Psoas muscle (tissue), 8 donors: Measurements from ENCODE around the gene DPF1. TPM values are rescaled to one million over a fixed set of nuclear protein-coding genes. Genes with fewer than 3 reads are reported as not detected.

Experiments used
- ATAC-seq, 4 donors: fragments of 200-7000 bp; cut with Tn5 transposase; one replicate each; pipeline ENCODE4 v1.9.1; 2020; ENCODE audit warnings: moderate library complexity in 3 of 4, mild to moderate bottlenecking in 2 of 4
- DNase-seq, 2 donors: peaks; one replicate each; pipeline ENCODE4 v3.0.0-alpha.2; 2020
- H3K27ac ChIP-seq: fragments of 200-600 bp; one replicate; pipeline ENCODE4 v1.8.0; 2022
- H3K27me3 ChIP-seq, 3 donors: fragments of 200-600 bp in 1 of 3; one replicate each; pipeline versions ENCODE4 v1.6.1 to v1.8.0; 2013 to 2022; ENCODE audit warnings: low read length in 2 of 3, mild to moderate bottlenecking in 2 of 3, moderate library complexity in 1 of 3; ENCODE audit not compliant: insufficient read depth in 3 of 3
- H3K36me3 ChIP-seq, 2 donors: fragments of 200-600 bp in 1 of 2; one replicate each; pipeline versions ENCODE4 v1.6.1 to v1.8.0; 2013 to 2022; ENCODE audit warnings: low read depth in 1 of 2, mild to moderate bottlenecking in 1 of 2, moderate library complexity in 1 of 2; ENCODE audit not compliant: insufficient read depth in 1 of 2
- H3K4me1 ChIP-seq: fragments of 200-600 bp; one replicate; pipeline ENCODE4 v1.8.0; 2022
- H3K4me3 ChIP-seq: fragments of 200-600 bp; one replicate; pipeline ENCODE4 v1.8.0; 2022; ENCODE audit warnings: mild to moderate bottlenecking
- H3K9me3 ChIP-seq: fragments of 200-600 bp; one replicate; pipeline ENCODE4 v1.8.0; 2022
- CTCF ChIP-seq: fragments of 200-600 bp; IDR thresholded peaks from one replicate; pipeline ENCODE4 v1.8.0; 2022; ENCODE audit warnings: antibody characterized with exemption
- WGBS, 3 donors: extraction: QIAGEN DNeasy Blood & Tissue Kit; methylation state at CpG; one replicate each; pipeline versions ENCODE4 v1.1.6 to v1.1.7; 2013; 5-methylcytosine and 5-hydroxymethylcytosine counted together
- intact Hi-C, 2 donors: fragments of 100-400 bp; cut with DNase I; formaldehyde crosslinking; loops; one replicate each; pipeline versions ENCODE4 v1.11.0 to v1.14.2; 2022
- polyA plus RNA-seq, 3 donors: library from polyadenylated mRNA; stranded (reverse); fragments of 200-250 nt; gene quantifications; one replicate each; pipeline ENCODE4 v1.2.3, GENCODE V29; 2013
- total RNA-seq, 4 donors: library from RNA; stranded (reverse); fragmentation: NEBNext Ultra II Directional in 2 of 4; extraction: Animal tissue kit (Norgen Biotek cat#: 25700) in 2 of 4; gene quantifications; one replicate each; pipeline versions ENCODE4 v1.2.1 to v1.2.4, GENCODE V29; 2021 to 2023
- donor health status: healthy with polysubstance abuse.
- donor health status: DM: no; HTN: no; CAD: no; lungs with moderate emphysema.
- donor health status: Bipolar disorder and iron deficiency.
- donor health status: healthy.
- donor health status: DM: yes; HTN: yes; CAD: no.
- donor health status: DM: no; HTN: no; CAD: no.
- donor health status: DM: no; HTN: no; CAD: no.
- donor health status: DM: yes; HTN: yes; CAD: no.

Gene DPF1
- total and polyA plus RNA-seq, 7 donors, result 0.07 to 0.17 (median 0.16) TPM; not detected in 4

- intact Hi-C loops, result no loop called here
- 86 to 93% (median 89%) methylated on average over 25 of the region's 25 CpGs for WGBS, 3 donors
- H3K36me3 ChIP-seq, result peaks cover 11 to 53% of the 10 kb centered on the region in 2 donors
Measured at GRCh38 chr19:38197937-38198704, 25.9 kb downstream of the DPF1 start.

GRCh38 chr19:38196948-38197656 is 26.9 kb downstream of the DPF1 start:
- DNase-seq, result no peak
- no peaks in the 10 kb centered on the region for H3K9me3 ChIP-seq
- H3K27me3 ChIP-seq, result no peaks in the 10 kb centered on the region
- no peak for ATAC-seq
- no peak overlapping the region for H3K27ac ChIP-seq
- WGBS, 3 donors, result 92 to 93% (median 93%) methylated on average over 23 of the region's 23 CpGs
- peaks cover 7 to 49% of the 10 kb centered on the region in 2 donors for H3K36me3 ChIP-seq
- TF ChIP-seq CTCF, result no peak
- intact Hi-C loops, result no loop called here
- H3K4me1 ChIP-seq, result no peaks in the 10 kb centered on the region
- H3K4me3 ChIP-seq, result no peak overlapping the region

More at GRCh38 chr19:38197937-38198704, 25.9 kb downstream of the DPF1 start:
- no peak for ATAC-seq
- Histone ChIP-seq H3K9me3 (no peaks in the 10 kb centered on the region), H3K4me3 (no peak overlapping the region), H3K27ac (no peak overlapping the region), H3K4me1 (no peaks in the 10 kb centered on the region), H3K27me3 (no peaks in the 10 kb centered on the region)
- TF ChIP-seq CTCF, result no peak
- no peak for DNase-seq

GRCh38 chr19:38196245-38196837 is 27.7 kb downstream of the DPF1 start:
- no peak for TF ChIP-seq CTCF

GRCh38 chr19:38195237-38195636 is 28.8 kb downstream of the DPF1 start:
- H3K36me3 ChIP-seq, result peaks cover 3 to 37% of the 10 kb centered on the region in 2 donors
- no peak for TF ChIP-seq CTCF

More at GRCh38 chr19:38196245-38196837, 27.7 kb downstream of the DPF1 start:
- no peaks in the 10 kb centered on the region for H3K27me3 ChIP-seq
- ATAC-seq, result no peak
- DNase-seq, result no peak
- intact Hi-C loops, result no loop called here
- H3K27ac ChIP-seq, result no peak overlapping the region
- no peak overlapping the region for H3K4me3 ChIP-seq
- no peaks in the 10 kb centered on the region for H3K9me3 ChIP-seq
- peaks cover 6 to 47% of the 10 kb centered on the region in 2 donors for H3K36me3 ChIP-seq
- no peaks in the 10 kb centered on the region for H3K4me1 ChIP-seq
- 93 to 97% (median 95%) methylated on average over 13 of the region's 13 CpGs for WGBS, 3 donors

More at GRCh38 chr19:38195237-38195636, 28.8 kb downstream of the DPF1 start:
- Histone ChIP-seq H3K4me1 (no peaks in the 10 kb centered on the region), H3K27me3 (no peaks in the 10 kb centered on the region), H3K4me3 (no peak overlapping the region), H3K27ac (no peak overlapping the region), H3K9me3 (no peaks in the 10 kb centered on the region)
- ATAC-seq (no peak), DNase-seq (no peak)
- intact Hi-C loops, result no loop called here
- 79 to 92% (median 92%) methylated on average over 10 of the region's 10 CpGs for WGBS, 3 donors
